Activated T-helper 1 cell treated with Interleukin-2 at 50 U/mL for 16 hours (primary cell): ENCODE measurements around the gene CXCR2.
A peak's percentile ranks its signal among the peaks of the same experiment; 100 is the strongest.
"Not testable (repeated sequence)": the region's sequence is repeated elsewhere in the genome, so short reads cannot be mapped to it uniquely, and the experiment has no call there.

Source experiments
- DNase-seq: peaks from one replicate; pipeline ENCODE4 v3.0.0-alpha.2; 2020; ENCODE audit warnings: low read depth

The CXCR2 gene

DNA sequence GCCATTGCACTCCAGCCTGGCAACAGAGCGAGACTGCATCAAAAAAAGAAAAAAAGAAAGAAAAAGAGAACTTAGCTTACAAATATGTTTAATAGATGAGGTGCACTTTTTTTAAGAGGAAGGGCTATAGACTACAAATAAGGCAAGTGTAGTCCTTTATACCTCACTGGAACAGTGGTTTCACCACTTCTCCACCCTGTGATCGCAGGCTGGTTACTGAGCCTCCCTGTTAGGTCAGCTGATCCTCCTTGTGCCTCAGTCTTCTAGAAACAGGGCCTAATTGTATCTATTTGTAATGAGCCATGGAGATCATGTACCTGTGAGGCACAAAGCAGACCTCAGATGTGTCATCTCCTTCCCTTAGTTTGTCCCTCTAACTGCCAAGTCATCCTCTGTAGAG is 4.5 kb downstream of the CXCR2 start:
- no peak for DNase-seq

DNA sequence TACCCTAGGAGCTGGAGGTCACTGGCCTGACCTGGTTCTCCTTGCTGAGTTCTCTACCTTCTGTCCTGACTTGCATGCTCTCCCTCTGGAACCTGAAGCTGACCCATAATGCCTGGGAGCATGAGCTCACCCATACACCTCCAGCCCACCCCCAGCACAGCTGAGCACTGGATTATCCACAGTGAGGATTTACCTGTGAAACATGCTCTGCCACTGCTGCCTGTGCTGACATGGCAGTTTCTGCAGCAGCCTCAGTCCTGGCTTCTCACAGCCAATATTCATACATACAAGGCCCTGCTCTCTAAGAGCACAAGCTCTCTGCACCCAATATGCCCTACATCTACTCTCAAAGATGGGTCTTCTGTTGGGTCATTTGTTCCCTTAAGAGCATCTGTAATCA is 5.0 kb downstream of the CXCR2 start:
- no peak for DNase-seq

DNA sequence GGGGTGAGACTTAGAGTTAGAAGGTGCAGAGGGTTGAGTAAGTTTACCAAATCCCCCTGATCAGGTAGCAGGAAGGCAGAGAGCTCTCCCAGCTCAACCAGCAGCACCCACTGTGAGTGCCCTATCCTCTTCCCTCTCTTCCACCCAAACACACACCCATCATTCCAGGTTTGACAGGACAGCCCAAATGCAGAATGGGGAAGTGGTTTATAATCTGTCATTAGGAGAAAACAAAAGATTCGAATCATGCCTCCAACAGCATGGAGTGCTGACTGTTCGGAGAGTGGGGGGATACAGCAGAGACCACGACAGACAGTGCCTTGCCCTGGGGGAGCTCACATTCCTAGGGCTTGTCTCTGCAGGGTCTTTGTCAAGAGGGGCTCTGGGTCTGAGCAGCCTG is 11.7 kb downstream of the CXCR2 start:
- DNase-seq, result no peak

DNA sequence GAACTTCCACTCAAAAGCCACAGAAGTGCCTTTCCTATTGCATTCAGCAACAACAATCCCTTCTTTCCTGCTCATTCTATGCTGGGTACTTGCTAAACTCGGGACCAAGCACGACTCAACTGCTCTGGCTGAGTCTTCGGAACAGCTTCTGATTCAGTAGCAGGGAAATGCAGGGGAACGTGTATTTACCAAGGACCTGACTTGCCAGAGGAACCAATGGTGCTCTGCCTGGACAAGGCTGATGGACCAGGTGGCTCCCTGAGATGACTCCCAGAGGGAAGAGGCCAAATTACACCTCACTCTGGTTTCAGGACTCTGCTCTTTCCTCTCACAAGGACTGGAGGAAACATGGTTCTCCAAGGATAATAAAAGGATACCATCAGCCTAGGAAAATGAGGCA is 12.2 kb downstream of the CXCR2 start:
- no peak for DNase-seq

DNA sequence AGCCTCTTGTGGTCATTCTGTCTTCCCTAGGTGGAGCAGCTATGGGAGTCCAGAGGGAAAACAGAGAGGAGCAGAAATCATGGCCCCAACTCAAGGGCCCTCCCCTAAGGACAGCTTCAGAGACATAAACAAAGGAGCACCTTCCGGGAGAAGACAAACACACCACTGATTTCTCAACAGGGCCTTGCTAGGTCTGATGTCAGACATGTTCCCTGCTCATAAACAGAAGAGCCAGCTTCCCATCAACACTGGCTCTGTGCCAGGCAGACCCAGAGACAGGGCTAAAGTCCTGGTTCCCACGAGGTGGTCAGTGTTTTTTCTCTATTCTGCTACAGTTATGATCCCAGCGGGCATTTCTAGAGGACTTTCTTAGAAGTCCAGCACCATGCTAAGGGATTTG is 19.3 kb downstream of the CXCR2 start:
- DNase-seq, result no peak

DNA sequence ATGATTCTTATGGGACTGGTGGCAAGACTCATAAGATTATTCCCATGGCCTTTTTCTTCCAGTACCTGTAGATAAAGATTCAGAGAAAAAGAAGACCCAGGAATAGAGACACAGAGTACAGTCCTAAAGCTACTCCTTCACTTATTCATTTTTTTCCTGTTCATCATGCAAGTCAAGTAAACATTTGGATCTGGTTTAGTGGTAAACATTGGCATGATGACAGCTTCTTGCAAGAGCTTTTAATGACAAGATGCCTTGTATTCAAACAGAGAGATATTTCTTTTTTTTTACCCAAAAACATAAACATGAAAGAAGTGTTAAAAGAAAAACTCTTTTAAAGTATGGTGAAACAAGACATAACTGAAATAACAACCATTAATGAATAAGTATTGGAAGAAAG is 20.2 kb downstream of the CXCR2 start:
- DNase-seq, result no peak

DNA sequence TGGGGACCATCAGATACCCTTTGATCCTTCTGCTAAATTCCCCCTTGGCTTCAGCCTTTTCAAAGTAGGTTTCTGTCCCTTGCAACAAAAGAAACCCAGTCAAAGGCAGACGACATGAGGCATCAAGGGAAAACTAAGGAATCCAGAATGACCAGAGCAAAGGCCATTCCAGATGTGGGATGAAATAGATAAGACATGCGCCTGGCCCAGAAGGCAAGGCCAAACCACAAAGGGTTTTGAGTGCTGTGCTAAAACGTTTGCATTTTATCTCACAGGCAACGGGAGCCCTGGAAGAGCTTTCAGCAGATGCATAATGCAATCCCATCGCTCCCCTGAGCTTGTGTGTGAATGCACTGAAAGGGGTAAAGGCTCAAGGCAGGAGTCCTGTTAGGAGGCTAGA is 23.3 kb downstream of the CXCR2 start:
- no peak for DNase-seq

DNA sequence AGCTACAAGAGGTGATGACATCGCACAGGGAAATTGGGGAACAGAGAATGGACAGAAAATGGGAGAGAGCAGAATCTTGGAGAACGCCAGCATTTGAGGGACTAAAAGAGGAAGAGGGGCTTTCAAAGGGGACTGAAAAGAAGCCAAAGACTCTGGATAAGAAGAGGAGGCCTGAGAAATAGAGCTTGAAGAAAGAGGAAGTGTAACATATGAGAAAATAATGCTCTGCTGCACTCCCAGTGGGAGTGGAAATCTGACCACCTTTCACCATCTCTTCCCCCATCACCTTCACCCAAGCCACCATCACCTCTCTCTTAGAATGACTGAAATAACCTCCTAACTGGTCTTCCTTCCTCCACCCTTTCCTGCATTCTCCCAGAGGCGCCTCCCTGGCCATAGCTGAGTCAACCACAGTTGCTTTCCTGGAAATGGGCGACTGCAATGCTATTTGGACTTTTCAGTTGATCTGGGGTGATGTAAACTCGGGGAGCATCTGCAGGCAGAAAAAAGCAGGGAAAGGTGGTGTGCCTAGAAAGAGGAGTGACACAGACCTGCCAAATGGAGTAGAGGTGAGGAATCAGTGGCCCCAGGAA is 24.1 kb downstream of the CXCR2 start:
- no peak for DNase-seq

DNA sequence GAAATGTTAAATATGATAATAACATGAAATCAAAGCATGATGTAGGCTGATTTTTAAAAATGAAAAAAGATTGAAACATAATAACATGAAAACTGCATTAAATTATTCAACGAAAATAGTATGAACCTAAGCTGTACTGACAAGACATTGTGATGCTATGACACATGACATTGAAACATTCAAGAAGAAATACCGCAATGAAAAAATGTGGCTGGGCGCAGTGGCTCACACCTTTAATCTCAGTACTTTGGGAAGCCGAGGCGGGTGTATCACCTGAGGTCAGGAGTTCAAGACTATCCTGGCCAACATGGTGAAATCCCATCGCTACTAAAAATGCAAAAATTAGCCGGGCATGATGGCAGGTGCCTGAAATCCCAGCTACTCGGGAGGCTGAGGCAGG is 26.3 kb downstream of the CXCR2 start:
- no peak for DNase-seq

DNA sequence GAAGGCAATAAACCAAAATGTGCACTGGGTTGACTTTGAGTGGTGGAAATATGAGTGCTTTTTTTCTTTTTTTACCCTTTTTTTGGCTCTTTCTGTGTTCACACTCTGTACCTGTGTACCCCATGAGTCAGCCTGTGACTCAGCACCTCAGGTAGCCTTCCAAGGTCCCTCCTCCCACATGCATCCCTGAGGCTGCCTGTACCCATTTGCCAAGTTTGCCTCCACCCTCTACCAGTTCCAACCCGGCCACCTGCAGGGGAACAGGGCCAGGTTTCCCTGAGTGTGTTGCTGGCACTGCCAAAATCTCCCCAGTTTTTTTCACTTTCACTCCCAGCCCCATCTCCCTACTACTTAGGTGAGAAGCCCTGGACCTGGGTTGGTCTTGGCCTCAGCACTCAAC is 26.9 kb downstream of the CXCR2 start:
- DNase-seq, result no peak

DNA sequence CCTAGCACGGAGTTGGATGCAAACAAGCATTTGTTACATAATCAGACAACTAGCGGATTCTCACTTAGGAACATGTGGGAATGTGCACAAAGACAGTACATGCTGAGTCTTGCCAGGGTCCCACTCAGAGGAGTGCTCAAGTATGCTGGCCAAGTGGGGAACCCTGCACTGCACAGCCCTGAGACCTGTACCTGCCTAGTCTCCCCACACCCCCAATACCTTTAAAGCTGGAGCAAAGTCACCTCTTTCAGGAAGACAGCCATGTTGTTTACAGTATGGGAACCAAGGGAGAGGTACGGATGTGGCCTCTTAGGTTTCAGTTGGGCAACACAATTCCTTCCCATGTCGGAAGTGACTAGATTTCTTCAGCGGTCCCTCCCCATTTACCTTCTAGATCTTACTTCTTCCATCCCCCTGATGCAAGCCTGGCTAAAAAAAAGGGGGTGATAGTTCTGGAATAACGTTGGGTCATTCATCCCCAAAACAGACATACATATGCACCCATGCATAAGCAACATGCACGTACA is 30.2 kb downstream of the CXCR2 start:
- DNase-seq, result no peak

DNA sequence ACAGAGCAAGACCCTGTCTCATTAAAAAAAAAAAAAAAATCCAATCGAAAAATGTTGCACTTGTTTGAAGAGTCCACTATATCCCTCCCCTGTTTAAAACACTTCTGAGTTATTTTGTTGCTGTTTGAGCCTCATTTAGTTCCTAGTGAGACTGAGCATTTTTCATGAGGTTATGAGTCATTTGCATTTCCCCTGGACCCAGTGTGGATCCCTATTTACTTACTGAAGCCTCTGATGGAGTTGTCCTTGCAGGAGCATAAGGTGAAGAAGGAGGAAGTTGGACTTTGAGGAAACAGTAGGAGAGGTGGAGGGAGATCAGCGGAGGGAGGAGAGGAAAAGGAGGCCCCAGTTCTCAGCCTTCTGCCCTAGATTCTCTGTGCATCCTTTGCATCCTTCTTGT is 35.8 kb downstream of the CXCR2 start:
- no peak for DNase-seq

DNA sequence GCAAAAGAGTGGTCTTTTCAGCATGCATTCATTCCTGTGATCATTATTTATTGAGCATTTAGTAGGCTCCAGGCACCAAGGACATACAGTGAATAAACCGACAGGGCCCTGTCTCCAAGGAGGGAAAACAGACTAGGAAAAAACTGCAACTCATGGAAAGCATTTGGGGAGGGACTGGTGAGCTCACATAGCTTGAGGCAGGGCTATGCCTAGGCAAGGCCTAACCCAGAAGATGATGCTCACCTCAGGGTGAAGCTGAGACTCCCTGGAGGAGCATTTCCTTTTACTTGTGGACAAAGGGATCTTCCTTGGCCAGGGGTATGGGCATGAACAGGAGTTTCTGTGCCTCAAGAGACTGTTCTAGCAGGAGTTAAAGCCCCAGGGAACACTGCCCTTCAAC is 37.0 kb downstream of the CXCR2 start:
- no peak for DNase-seq

DNA sequence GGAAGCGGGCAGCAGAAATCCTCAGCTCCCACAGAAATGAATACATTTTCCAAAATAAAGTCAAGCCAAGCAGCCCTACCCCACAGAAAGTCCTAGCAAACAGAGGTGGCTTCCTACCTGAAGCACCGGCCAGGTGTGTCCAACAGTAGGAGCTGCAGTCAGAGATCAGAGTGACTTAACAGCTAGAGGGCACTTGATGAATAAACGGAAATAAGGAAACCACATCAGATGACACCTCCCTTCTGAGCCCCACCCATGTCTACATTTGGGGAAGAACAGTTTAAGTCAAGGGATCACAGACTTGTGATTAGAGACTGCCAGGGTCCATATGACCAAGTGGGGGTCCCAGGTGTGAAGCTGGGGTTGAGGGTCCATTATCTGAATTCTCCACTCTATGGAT is 41.0 kb downstream of the CXCR2 start, which contains the start of gene CXCR1:
CXCR1 (minus strand) TSS at position 172 of the 400 bp plus-strand sequence. CDS start 1,751 bp downstream, outside the sequence.
- DNase-seq, result peak; percentile 3

DNA sequence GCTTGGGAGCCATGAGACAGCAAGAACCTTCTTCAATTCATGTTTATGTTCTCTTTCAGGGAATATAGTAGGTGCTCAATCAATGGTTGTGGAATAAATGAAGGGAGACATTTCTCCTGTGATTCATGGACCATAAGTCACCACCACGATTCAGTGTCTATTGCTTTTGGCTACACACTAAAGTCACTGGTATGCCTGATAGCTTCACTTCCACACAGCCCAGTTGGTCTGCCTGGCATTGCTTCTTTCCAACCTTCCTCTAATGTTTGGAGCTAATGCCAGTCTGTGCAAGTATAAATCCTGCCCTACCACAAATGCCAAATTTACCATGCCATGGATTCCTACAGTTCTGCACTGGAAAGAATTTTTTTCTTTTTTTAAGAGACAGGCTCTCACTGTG is 42.2 kb downstream of the CXCR2 start:
- no peak for DNase-seq

DNA sequence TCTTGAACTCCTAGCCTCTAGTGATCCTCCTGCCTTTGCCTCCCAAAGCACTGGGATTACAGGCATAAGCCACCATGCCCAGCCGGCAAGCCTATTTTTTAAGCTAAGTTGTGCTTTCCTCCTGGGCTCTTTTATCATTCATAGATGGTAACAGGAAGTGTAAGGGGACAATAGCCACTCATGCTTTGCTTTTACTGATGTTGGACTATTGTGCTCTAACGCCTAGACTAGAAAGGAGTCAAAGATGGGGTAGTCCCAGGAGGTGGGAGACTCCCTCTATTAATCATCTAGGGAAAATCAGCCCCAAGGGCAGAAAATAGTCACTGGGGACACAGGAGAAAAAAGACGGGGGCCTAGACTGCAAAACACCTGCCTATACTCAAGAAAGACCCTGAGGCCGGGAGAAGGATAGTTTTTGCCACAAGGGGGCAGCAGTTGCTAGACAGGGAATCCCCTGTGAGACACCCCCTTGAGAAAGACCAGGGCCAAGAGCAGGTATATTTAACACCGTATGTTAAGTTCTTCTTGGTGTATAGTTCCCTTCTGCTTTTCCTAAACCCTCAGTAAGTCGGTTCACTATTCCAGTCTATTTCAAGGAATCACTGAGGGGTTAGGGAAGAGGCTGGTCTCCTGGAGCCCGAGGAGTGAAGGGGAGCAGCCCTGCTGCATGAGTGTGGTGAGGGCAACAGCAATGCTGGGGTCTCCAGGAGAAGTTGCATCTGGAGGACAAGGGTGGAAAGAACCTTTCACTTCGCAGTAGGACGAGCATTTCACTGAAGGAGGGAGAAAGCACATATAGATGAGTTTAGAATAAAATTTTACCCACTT is 43.0 kb downstream of the CXCR2 start:
- peak; percentile 33 for DNase-seq

DNA sequence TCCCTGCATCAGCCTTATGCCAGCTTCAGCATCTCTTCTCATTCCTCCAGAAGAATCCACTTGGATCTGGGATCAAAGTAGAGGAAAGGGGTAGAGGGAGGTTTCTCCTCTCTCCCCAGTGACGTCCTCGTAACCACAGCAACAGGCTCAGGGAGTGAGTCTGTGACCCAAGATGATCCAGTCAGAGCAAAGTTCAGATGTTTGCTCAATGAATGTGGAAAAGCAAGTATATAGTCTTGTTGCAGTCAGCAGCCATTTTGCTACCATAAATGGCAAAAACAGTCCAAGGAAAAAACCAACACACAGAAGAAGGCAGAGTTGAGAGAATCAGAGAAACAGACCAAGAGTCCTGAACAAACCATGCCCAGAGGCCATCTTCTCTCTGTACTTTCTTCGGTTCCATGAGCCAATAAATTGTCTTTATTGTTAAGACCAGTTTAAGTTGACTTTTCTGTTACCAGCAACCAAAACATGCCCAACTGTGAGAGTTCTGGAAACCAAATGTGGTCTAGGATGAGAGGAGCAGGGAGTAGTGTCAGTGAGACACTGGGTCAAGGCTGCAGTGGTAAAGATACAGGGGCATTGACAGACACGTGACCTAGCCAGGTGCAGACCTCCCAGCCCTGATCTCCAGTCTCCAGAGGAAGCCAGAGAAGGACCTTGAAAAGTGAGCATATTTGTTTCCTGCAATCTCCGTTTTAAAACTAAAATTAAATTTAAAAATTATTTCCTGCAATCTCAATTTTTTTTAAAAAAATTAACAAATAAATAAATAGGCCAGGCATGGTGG is 44.1 kb downstream of the CXCR2 start:
- no peak for DNase-seq

DNA sequence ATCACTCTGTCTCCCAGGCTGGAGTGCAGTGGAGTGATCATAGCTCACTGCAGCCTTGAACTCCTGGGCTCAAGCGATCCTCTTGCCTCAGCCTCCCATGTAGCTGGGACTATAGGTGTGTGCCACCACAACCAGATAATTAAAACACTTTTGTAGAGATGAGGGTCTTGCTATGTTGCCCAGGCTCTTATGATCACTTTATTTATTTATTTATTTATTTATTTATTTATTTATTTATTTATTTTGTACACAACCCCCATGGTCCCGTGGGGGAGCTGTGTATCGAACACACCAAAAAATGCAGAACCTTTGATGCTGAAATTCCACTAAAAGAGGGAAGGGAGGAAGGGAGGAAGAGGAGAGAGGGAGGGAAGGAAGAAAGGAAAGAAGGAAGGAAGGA is 45.9 kb downstream of the CXCR2 start:
- DNase-seq, result not testable (repeated sequence)

DNA sequence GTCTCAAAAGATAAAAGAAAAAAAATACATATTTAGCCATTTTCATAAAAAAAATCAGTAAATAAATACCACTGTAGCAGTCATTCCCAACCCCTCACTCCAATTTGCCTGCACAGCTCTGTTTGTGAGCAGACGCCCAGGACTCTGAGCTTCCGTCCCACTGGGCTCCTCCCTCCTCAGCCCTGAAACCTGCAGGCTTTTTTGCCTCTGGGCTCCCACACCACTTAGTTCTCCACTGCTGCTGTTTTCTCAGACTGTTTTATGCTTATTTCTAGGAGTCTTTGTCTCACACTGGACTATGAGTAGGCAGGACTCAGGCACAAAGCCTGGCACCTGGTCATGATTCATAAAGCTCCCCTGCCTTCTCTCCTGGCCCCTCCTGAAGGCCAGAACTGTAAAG is 47.0 kb downstream of the CXCR2 start:
- no peak for DNase-seq

DNA sequence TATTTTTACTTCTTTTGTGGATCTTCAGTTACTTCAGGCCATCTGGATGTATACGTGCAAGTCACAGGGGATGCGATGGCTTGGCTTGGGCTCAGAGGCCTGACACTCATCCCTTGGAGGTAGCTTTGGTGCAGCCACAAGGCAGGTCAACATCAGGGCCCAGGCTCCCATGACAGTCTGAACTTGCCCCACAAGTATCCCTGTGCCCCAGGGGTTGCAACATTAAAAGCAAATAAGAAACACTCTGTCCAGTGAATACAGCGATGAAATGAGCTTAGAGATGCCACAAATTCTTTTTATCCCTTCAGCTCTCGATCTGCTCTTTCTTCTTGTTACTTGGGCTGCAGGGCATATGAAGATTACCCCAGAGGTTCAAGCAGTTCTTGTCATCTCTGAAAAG is 54.0 kb downstream of the CXCR2 start:
- no peak for DNase-seq

DNA sequence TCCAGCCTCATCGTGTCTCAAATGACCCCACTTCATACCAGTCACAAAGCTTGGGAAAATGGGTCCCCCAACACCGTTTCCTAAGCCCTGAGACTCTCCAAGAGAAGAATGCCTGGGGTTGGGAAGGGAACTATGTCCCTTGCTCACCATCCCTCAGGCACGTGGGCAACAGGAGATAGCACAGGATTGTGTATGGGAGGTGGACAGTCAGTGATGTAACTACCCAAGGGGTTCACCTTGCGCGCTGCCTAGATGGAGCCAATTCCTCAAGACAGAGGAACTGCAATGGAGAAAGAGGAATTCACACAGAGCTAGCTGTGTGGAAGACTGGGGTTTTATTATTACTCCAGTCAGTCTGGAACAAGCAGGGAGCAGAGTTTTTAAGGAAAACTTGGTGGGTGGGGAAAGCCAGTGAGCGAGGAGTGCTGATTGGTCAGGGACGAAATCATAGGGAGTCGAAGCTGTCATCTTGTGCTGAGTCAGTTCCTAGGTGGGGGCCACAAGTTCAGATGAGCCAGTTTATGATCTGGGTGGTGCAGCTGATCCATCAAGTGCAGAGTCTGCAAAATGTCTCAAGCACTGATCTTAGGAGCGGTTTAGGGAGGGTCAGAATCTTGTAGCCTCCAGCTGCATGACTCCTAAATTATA is 54.8 kb downstream of the CXCR2 start:
- no peak for DNase-seq

DNA sequence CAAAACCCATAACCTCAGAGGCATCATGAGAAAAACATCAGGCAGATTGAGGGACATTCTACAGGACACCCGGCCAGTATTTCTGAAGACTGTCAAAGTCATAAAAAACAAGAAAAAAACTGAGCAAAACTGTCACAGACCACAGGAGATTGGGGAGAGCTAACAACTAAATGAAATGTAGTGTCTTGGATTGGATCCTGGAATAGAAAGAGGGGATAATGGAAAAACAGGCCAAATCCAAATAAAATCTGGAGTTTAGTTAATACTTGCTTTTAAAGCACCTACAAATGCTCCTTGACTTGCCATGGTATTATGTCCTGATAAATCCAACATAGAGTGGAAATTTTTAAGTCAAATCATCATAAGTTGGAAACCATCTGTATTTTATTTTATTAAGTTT is 58.5 kb downstream of the CXCR2 start:
- no peak for DNase-seq
